Tibial nerve (tissue), 4 donors: ENCODE results near the gene DYRK2. TPM values are rescaled to one million over a fixed set of nuclear protein-coding genes. Genes with fewer than 3 reads are reported as not detected.

ENCODE experiments used
- DNase-seq, 2 donors: peaks; one replicate each; pipeline ENCODE4 v3.0.0-alpha.2; 2019; ENCODE audit warnings: low spot score in 2 of 2
- H3K27ac ChIP-seq, 4 donors: fragments of 200-600 bp; sonication (generic) in 3 of 4; one replicate each; pipeline ENCODE4 v1.5.1; 2017 to 2019; ENCODE audit warnings: mild to moderate bottlenecking in 1 of 4
- H3K27me3 ChIP-seq, 2 donors: fragments of 200-600 bp; sonication (generic) in 1 of 2; one replicate each; pipeline versions ENCODE4 v1.5.1 to v1.6.0; 2017 to 2019
- H3K36me3 ChIP-seq, 3 donors: fragments of 200-600 bp; sonication (generic); one replicate each; pipeline ENCODE4 v1.5.1; 2018 to 2019
- H3K4me1 ChIP-seq, 4 donors: fragments of 200-600 bp; sonication (generic) in 3 of 4; one replicate each; pipeline ENCODE4 v1.5.1; 2017 to 2019
- H3K4me3 ChIP-seq, 4 donors: fragments of 200-600 bp; sonication (generic) in 3 of 4; one replicate each; pipeline ENCODE4 v1.5.1; 2017 to 2019; ENCODE audit warnings: mild to moderate bottlenecking in 1 of 4, moderate library complexity in 1 of 4
- H3K9me3 ChIP-seq, 4 donors: fragments of 200-600 bp; sonication (generic) in 3 of 4; one replicate each; pipeline ENCODE4 v1.5.1; 2017 to 2019
- CTCF ChIP-seq, 5 experiments: fragments of 200-600 bp in 3 of 5; fragments of 450-650 bp in 2 of 5; sonication (generic) in 3 of 5; IDR thresholded peaks; one replicate each; pipeline ENCODE4 v1.5.1; 2016 to 2019; ENCODE audit warnings: antibody characterized with exemption in 5 of 5, mild to moderate bottlenecking in 3 of 5, moderate library complexity in 2 of 5
- EP300 ChIP-seq, 2 donors: sonication (generic); formaldehyde crosslinking; IDR thresholded peaks; one replicate each; pipeline ENCODE4 v1.6.1; 2017; ENCODE audit warnings: antibody characterized with exemption in 2 of 2, mild to moderate bottlenecking in 1 of 2
- POLR2A ChIP-seq, 2 donors: fragments of 450-650 bp; IDR thresholded peaks; one replicate each; pipeline ENCODE4 v1.6.1; 2017; ENCODE audit warnings: antibody characterized with exemption in 2 of 2, mild to moderate bottlenecking in 2 of 2, moderate library complexity in 2 of 2
- WGBS, 2 donors: methylation state at CpG; one replicate each; pipeline ENCODE4 v1.1.5; 2018; 5-methylcytosine and 5-hydroxymethylcytosine counted together
- total RNA-seq, 4 donors: library from RNA; depleted of rRNA; stranded (reverse); fragments of >200 nt; gene quantifications; one replicate each; pipeline ENCODE4 v1.1.0, GENCODE V29; 2016

Gene DYRK2
- total RNA-seq, 4 donors from 2014 or later: 9.6 to 21.6 (median 19.2) TPM

- Histone ChIP-seq H3K27me3 (no peaks in the 10 kb centered on the region), H3K4me1 (no peaks in the 10 kb centered on the region), H3K27ac (no peak overlapping the region), H3K9me3 (peaks cover 0 to 14% (median 0%) of the 10 kb centered on the region in 4 donors), H3K36me3 (peaks cover 0 to 18% (median 0%) of the 10 kb centered on the region in 3 donors), H3K4me3 (no peak overlapping the region)
- 96 to 98% methylated on average over 3 of the region's 3 CpGs for WGBS, 2 donors
- no peak for DNase-seq
- no peak for TF ChIP-seq POLR2A (IDR thresholded peaks at IDR 0.05)
- no peak for TF ChIP-seq EP300 (IDR thresholded peaks at IDR 0.05)
- TF ChIP-seq CTCF (IDR thresholded peaks at IDR 0.05): no peak
These were observed 25.9 kb downstream of the DYRK2 start for GRCh38 chr12:67674417-67674816.

GRCh38 chr12:67676624-67677023 is 28.1 kb downstream of the DYRK2 start:
- H3K27ac ChIP-seq: no peak overlapping the region
- H3K4me1 ChIP-seq: peaks cover 0 to 3% (median 0%) of the 10 kb centered on the region in 4 donors
- no peak overlapping the region for H3K4me3 ChIP-seq
- TF ChIP-seq EP300 (IDR thresholded peaks at IDR 0.05) (no peak), CTCF (IDR thresholded peaks at IDR 0.05) (no peak), POLR2A (IDR thresholded peaks at IDR 0.05) (no peak)
- no peaks in the 10 kb centered on the region for H3K27me3 ChIP-seq
- H3K9me3 ChIP-seq: peaks cover 0 to 14% (median 0%) of the 10 kb centered on the region in 4 donors
- DNase-seq: no peak
- H3K36me3 ChIP-seq: peaks cover 0 to 18% (median 0%) of the 10 kb centered on the region in 3 donors

- peaks cover 0 to 18% (median 0%) of the 10 kb centered on the region in 3 donors for H3K36me3 ChIP-seq
- TF ChIP-seq CTCF (IDR thresholded peaks at IDR 0.05) (no peak), EP300 (IDR thresholded peaks at IDR 0.05) (no peak), POLR2A (IDR thresholded peaks at IDR 0.05) (no peak)
- H3K4me1 ChIP-seq: peaks cover 0 to 3% (median 0%) of the 10 kb centered on the region in 4 donors
- H3K27me3 ChIP-seq: no peaks in the 10 kb centered on the region
- 92 to 95% methylated on average over 3 of the region's 3 CpGs for WGBS, 2 donors
- no peak overlapping the region for H3K27ac ChIP-seq
- no peak for DNase-seq
- H3K9me3 ChIP-seq: peaks cover 0 to 14% (median 0%) of the 10 kb centered on the region in 4 donors
- H3K4me3 ChIP-seq: no peak overlapping the region
These were observed 28.6 kb downstream of the DYRK2 start for GRCh38 chr12:67677166-67677565.

GRCh38 chr12:67681105-67681778 is 32.7 kb downstream of the DYRK2 start:
- DNase-seq: peak in 1 of 2 donors; percentile 35
- Histone ChIP-seq H3K36me3 (no peaks in the 10 kb centered on the region), H3K9me3 (no peaks in the 10 kb centered on the region), H3K27me3 (no peaks in the 10 kb centered on the region), H3K4me3 (no peak overlapping the region), H3K27ac (peak overlapping the region in 2 of 4 donors; percentile 74 to 83), H3K4me1 (peaks cover 0 to 3% (median 0%) of the 10 kb centered on the region in 4 donors)
- TF ChIP-seq CTCF (IDR thresholded peaks at IDR 0.05) (no peak), EP300 (IDR thresholded peaks at IDR 0.05) (peak in 1 of 2 donors; percentile 49), POLR2A (IDR thresholded peaks at IDR 0.05) (no peak)
- WGBS, 2 donors: 43 to 51% methylated on average over 4 of the region's 4 CpGs

GRCh38 chr12:67681941-67682620 is 33.5 kb downstream of the DYRK2 start:
- H3K27ac ChIP-seq: peak overlapping the region in 2 of 4 donors; percentile 8 to 83
- H3K27me3 ChIP-seq: no peaks in the 10 kb centered on the region
- H3K4me3 ChIP-seq: no peak overlapping the region
- WGBS, 2 donors: 59 to 66% methylated on average over 1 of the region's 1 CpG
- peaks cover 0 to 3% (median 0%) of the 10 kb centered on the region in 4 donors for H3K4me1 ChIP-seq
- no peaks in the 10 kb centered on the region for H3K9me3 ChIP-seq
- no peaks in the 10 kb centered on the region for H3K36me3 ChIP-seq
- no peak for DNase-seq
- TF ChIP-seq CTCF (IDR thresholded peaks at IDR 0.05) (no peak), EP300 (IDR thresholded peaks at IDR 0.05) (no peak), POLR2A (IDR thresholded peaks at IDR 0.05) (no peak)
